ENCODE data around the gene ECM1.

The ECM1 gene

DNA sequence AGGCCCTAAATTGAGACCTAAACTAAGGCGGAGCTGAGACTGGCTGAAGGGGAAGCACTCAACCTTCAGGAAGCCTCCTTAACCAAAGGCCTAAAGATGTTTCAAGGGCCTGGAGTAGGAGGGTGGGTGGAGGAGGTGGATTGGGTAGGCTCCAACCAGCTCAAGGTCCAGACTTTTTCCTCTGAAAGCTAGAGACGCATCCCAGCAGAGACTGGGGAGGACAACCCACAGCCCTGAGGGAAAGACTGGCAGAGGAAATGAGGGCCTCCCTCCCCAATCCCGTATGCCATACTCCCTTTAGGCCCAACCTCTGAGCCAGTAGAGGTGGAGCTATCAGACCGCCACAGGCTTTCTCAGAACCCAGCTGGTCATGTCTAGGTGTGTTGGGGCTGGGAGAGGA is 1.1 kb downstream of the ECM1 start:
- no peak for DNase-seq (ENCODE audit: extremely low spot score)
- ChIA-PET CTCF (interaction anchor here (1.0 to 1.2 kb wide), 2 partner anchors 12 to 51 kb away, joined by 3 to 5 read pairs; no protein-coding TSS in a partner anchor), POLR2A (no interaction called here)
- TF ChIP-seq, protein P1, sequence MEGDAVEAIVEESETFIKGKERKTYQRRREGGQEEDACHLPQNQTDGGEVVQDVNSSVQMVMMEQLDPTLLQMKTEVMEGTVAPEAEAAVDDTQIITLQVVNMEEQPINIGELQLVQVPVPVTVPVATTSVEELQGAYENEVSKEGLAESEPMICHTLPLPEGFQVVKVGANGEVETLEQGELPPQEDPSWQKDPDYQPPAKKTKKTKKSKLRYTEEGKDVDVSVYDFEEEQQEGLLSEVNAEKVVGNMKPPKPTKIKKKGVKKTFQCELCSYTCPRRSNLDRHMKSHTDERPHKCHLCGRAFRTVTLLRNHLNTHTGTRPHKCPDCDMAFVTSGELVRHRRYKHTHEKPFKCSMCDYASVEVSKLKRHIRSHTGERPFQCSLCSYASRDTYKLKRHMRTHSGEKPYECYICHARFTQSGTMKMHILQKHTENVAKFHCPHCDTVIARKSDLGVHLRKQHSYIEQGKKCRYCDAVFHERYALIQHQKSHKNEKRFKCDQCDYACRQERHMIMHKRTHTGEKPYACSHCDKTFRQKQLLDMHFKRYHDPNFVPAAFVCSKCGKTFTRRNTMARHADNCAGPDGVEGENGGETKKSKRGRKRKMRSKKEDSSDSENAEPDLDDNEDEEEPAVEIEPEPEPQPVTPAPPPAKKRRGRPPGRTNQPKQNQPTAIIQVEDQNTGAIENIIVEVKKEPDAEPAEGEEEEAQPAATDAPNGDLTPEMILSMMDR (IDR thresholded peaks at IDR 0.05; ENCODE audit: control extremely low read depth, extremely low read depth, low read depth, missing control alignments): no peak

GRCh38 chr1:150511551-150511950 is 3.6 kb downstream of the ECM1 start:
- TF ChIP-seq, protein P1 (IDR thresholded peaks at IDR 0.05; ENCODE audit: control extremely low read depth, extremely low read depth, low read depth, missing control alignments): no peak
- no peak for DNase-seq (ENCODE audit: extremely low spot score)
- CTCF ChIA-PET: interaction anchor here (1.3 to 2.4 kb wide), 2 partner anchors 19 to 21 kb away, joined by 4 to 13 read pairs; no protein-coding TSS in a partner anchor
- POLR2A ChIA-PET: no interaction called here

GRCh38 chr1:150511985-150512660 is 4.2 kb downstream of the ECM1 start:
- no peak for DNase-seq (ENCODE audit: extremely low spot score)
- CTCF ChIA-PET: interaction anchor here (1.3 to 2.4 kb wide), 3 partner anchors 16 to 20 kb away, joined by 4 to 13 read pairs (median 4); no protein-coding TSS in a partner anchor
- TF ChIP-seq, protein P1 (IDR thresholded peaks at IDR 0.05; ENCODE audit: control extremely low read depth, extremely low read depth, low read depth, missing control alignments): no peak
- POLR2A ChIA-PET: no interaction called here

DNA sequence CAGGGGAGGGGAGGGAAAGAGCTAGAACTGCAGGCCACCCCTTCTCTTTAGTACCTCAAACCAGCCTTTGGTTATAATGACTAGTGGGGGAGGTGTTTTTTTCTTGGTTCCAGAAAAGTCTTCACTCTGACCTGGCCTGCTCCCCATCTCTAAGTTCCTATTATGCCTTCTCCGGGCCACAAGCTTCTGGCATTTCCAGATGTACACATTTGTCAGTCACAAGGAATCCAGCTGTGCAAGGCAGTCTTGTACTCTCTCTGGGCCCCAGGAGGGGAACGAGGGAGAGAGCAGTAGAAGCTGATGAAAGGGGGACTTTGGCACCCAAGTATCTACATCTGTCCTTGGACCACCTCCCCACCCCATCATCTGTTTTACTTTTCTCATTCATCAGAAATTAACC is 4.9 kb downstream of the ECM1 start:
- TF ChIP-seq, protein P1 (IDR thresholded peaks at IDR 0.05; ENCODE audit: control extremely low read depth, extremely low read depth, low read depth, missing control alignments): no peak
- ChIA-PET POLR2A (no interaction called here), CTCF (interaction anchor here (1.3 to 1.6 kb wide), 3 partner anchors 17 to 48 kb away, joined by 4 to 5 read pairs (median 4); no protein-coding TSS in a partner anchor)
- no peak for DNase-seq (ENCODE audit: extremely low spot score)

- no peak for DNase-seq (ENCODE audit: extremely low spot score)
- POLR2A ChIA-PET: no interaction called here
- TF ChIP-seq, protein P1 (IDR thresholded peaks at IDR 0.05; ENCODE audit: control extremely low read depth, extremely low read depth, low read depth, missing control alignments): no peak
Observed at GRCh38 chr1:150513351-150513791, 5.5 kb downstream of the ECM1 start.

GRCh38 chr1:150514260-150514659 is 6.4 kb downstream of the ECM1 start:
- ChIA-PET POLR2A (no interaction called here), CTCF (interaction anchor here (0.9 to 1.6 kb wide), 2 partner anchors 12 to 46 kb away, joined by 3 to 5 read pairs; no protein-coding TSS in a partner anchor)
- DNase-seq (ENCODE audit: extremely low spot score): no peak
- TF ChIP-seq, protein P1 (IDR thresholded peaks at IDR 0.05; ENCODE audit: control extremely low read depth, extremely low read depth, low read depth, missing control alignments): no peak

More at GRCh38 chr1:150513351-150513791, 5.5 kb downstream of the ECM1 start:
- CTCF ChIA-PET: interaction anchor here (0.9 to 1.6 kb wide), 3 partner anchors 12 to 47 kb away, joined by 3 to 5 read pairs (median 4); no protein-coding TSS in a partner anchor

All from GM10248 (cell line).